Testis (tissue), 3 donors: ENCODE data around the gene NDUFAF4. TPM values are rescaled to one million over a fixed set of nuclear protein-coding genes. Genes with fewer than 3 reads are reported as not detected.

ENCODE experiments used
- DNase-seq: peaks from one replicate; pipeline ENCODE4 v3.0.0-alpha.2; 2019
- H3K27ac ChIP-seq, 2 donors: fragments of 200-600 bp; sonication (generic); one replicate each; pipeline ENCODE4 v1.5.1; 2019
- H3K27me3 ChIP-seq: fragments of 200-600 bp; sonication (generic); one replicate; pipeline ENCODE4 v1.5.1; 2019
- H3K36me3 ChIP-seq: fragments of 200-600 bp; sonication (generic); one replicate; pipeline ENCODE4 v1.5.1; 2017; ENCODE audit warnings: low read depth; ENCODE audit errors: missing control alignments
- H3K4me1 ChIP-seq: fragments of 200-600 bp; sonication (generic); one replicate; pipeline ENCODE4 v1.5.1; 2019
- H3K4me3 ChIP-seq, 2 donors: fragments of 200-600 bp; sonication (generic); one replicate each; pipeline ENCODE4 v1.5.1; 2017 to 2019
- H3K9me3 ChIP-seq: fragments of 200-600 bp; sonication (generic); one replicate; pipeline ENCODE4 v1.5.1; 2017
- CTCF ChIP-seq, 3 experiments: fragments of 450-650 bp in 2 of 3; fragments of 200-600 bp in 1 of 3; sonication (generic) in 1 of 3; IDR thresholded peaks; one replicate each; pipeline ENCODE4 v1.5.1; 2016 to 2019; ENCODE audit warnings: antibody characterized with exemption in 3 of 3, mild to moderate bottlenecking in 2 of 3, moderate library complexity in 1 of 3
- POLR2A ChIP-seq: fragments of 450-650 bp; IDR thresholded peaks from one replicate; pipeline ENCODE4 v1.6.1; 2017; ENCODE audit warnings: antibody characterized with exemption, mild to moderate bottlenecking, moderate library complexity
- WGBS, 2 donors: methylation state at CpG; one replicate each; pipeline ENCODE4 v1.1.5; 2018; 5-methylcytosine and 5-hydroxymethylcytosine counted together
- intact Hi-C: fragments of 100-400 bp; cut with DNase I; formaldehyde crosslinking; loops from one replicate; pipeline ENCODE4 v1.15.1; 2023; ENCODE audit warnings: low total_unique reads
- polyA plus RNA-seq: library from polyadenylated mRNA; stranded (reverse); fragments of 350-450 nt; fragmentation: Illumina TruSeq; extraction: RNeasy Lipid Tissue Mini Kit (QIAGEN cat#74804); gene quantifications from one replicate; pipeline ENCODE4 v1.2.3, GENCODE V29; 2014; ENCODE audit warnings: low read depth, low replicate concordance; ENCODE audit not compliant: insufficient read depth
- small RNA-seq, 2 donors: library from RNA; depleted of rRNA; stranded (forward); fragments of <200 nt; gene quantifications; one replicate each; pipeline ENCODE3, GENCODE V24; 2016
- total RNA-seq, 2 donors: library from RNA; depleted of rRNA; stranded (reverse); fragments of >200 nt; gene quantifications; one replicate each; pipeline ENCODE4 v1.2.3, GENCODE V29; 2016

The NDUFAF4 gene
- total and polyA plus RNA-seq, 3 donors from 2014 or later: 19.0 to 22.2 (median 19.1) TPM

- WGBS, 2 donors: 95 to 96% methylated on average over 3 of the region's 3 CpGs
- Histone ChIP-seq H3K27me3 (no peaks in the 10 kb centered on the region), H3K27ac (no peak overlapping the region), H3K36me3 (no peaks in the 10 kb centered on the region), H3K4me1 (no peaks in the 10 kb centered on the region), H3K9me3 (no peaks in the 10 kb centered on the region), H3K4me3 (no peak overlapping the region)
- DNase-seq: no peak
- intact Hi-C loops: no loop called here
- no peak for TF ChIP-seq CTCF (IDR thresholded peaks at IDR 0.05)
- no peak for TF ChIP-seq POLR2A
Measured at GRCh38 chr6:96852605-96853004, 45.1 kb downstream of the NDUFAF4 start.

GRCh38 chr6:96851858-96852257, 45.8 kb downstream of the NDUFAF4 start:
- Histone ChIP-seq H3K27me3 (no peaks in the 10 kb centered on the region), H3K4me3 (no peak overlapping the region), H3K36me3 (no peaks in the 10 kb centered on the region), H3K27ac (no peak overlapping the region), H3K4me1 (no peaks in the 10 kb centered on the region), H3K9me3 (no peaks in the 10 kb centered on the region)
- no peak for TF ChIP-seq CTCF (IDR thresholded peaks at IDR 0.05)
- TF ChIP-seq POLR2A: no peak
- intact Hi-C loops: no loop called here
- WGBS, 2 donors: 59 to 63% methylated on average over 8 of the region's 8 CpGs
- no peak for DNase-seq

- H3K36me3 ChIP-seq: no peaks in the 10 kb centered on the region
- H3K9me3 ChIP-seq: no peaks in the 10 kb centered on the region
- intact Hi-C loops: no loop called here
- H3K27ac ChIP-seq: no peak overlapping the region
- no peaks in the 10 kb centered on the region for H3K4me1 ChIP-seq
- H3K27me3 ChIP-seq: no peaks in the 10 kb centered on the region
- no peak for DNase-seq
- WGBS, 2 donors: 54 to 65% methylated on average over 2 of the region's 2 CpGs
- H3K4me3 ChIP-seq: no peak overlapping the region
- TF ChIP-seq CTCF (IDR thresholded peaks at IDR 0.05) (no peak), POLR2A (no peak)
Measured at GRCh38 chr6:96849615-96850014, 48.1 kb downstream of the NDUFAF4 start.

- H3K9me3 ChIP-seq: no peaks in the 10 kb centered on the region
- no peak for DNase-seq
- H3K27ac ChIP-seq: no peak overlapping the region
- TF ChIP-seq POLR2A (no peak), CTCF (IDR thresholded peaks at IDR 0.05) (no peak)
- H3K4me3 ChIP-seq: no peak overlapping the region
- H3K4me1 ChIP-seq: no peaks in the 10 kb centered on the region
- intact Hi-C loops: no loop called here
- H3K36me3 ChIP-seq: no peaks in the 10 kb centered on the region
- H3K27me3 ChIP-seq: no peaks in the 10 kb centered on the region
Measured at GRCh38 chr6:96844530-96844929, 53.2 kb downstream of the NDUFAF4 start.

- no peaks in the 10 kb centered on the region for H3K36me3 ChIP-seq
- no peak overlapping the region for H3K27ac ChIP-seq
- H3K4me1 ChIP-seq: no peaks in the 10 kb centered on the region
- DNase-seq: no peak
- no peaks in the 10 kb centered on the region for H3K27me3 ChIP-seq
- 50 to 55% methylated on average over 2 of the region's 2 CpGs for WGBS, 2 donors
- no peaks in the 10 kb centered on the region for H3K9me3 ChIP-seq
- H3K4me3 ChIP-seq: no peak overlapping the region
- intact Hi-C loops: no loop called here
- no peak for TF ChIP-seq CTCF (IDR thresholded peaks at IDR 0.05)
- TF ChIP-seq POLR2A: no peak
Measured at GRCh38 chr6:96841345-96841744, 56.3 kb downstream of the NDUFAF4 start.

Small RNA genes within 50 kb of the gene (small RNA-seq; reads per million reads assigned to genes)
- 0 reads per million in 2 donors for gene RN7SL509P

Other genes starting within 250 kb of the NDUFAF4 start
- gene GPR63, start 60.4 kb downstream of the NDUFAF4 start, total RNA-seq: 1 to 10 TPM; 4.6 to 6.3 TPM
- gene GPR63, start 60.4 kb downstream of the NDUFAF4 start, polyA plus RNA-seq: 4.3 TPM
- 1 to 10 TPM; 4.6 to 8.6 TPM for gene KLHL32, start 26.8 kb upstream of the NDUFAF4 start, total RNA-seq
- 2.5 TPM for gene KLHL32, start 26.8 kb upstream of the NDUFAF4 start, polyA plus RNA-seq